DOHH2 (cell line): ENCODE measurements around the gene LETM1.

Experiments used
- CTCF ChIP-seq: fragments of 200-600 bp; sonication (generic); IDR thresholded peaks from one replicate; pipeline ENCODE4 v1.5.1; 2014; ENCODE audit warnings: antibody characterized with exemption, mild to moderate bottlenecking, low read depth, low read length; ENCODE audit not compliant: poor library complexity, severe bottlenecking
- EZH2phosphoT487 ChIP-seq: fragments of 200-600 bp; sonication (generic); IDR thresholded peaks from 2 replicates; pipeline ENCODE4 v1.6.1; 2017; ENCODE audit warnings: borderline replicate concordance, mild to moderate bottlenecking, antibody characterized with exemption, low read length, moderate library complexity, mixed read lengths

GRCh38 chr4:1808851-1809753, 46.9 kb downstream of the LETM1 start:
- TF ChIP-seq CTCF = no peak
- no peak for TF ChIP-seq EZH2phosphoT487
